Cortex of kidney (tissue), 1 donor: ENCODE measurements around the gene SHISA9.
"Not testable (repeated sequence)": the region's sequence is repeated elsewhere in the genome, so short reads cannot be mapped to it uniquely, and the experiment has no call there.

Experiments
- DNase-seq: peaks from one replicate; lab custom pipeline; 2025; lab: John Stamatoyannopoulos, UW

SHISA9 gene

GRCh38 chr16:12900156-12900555, 1.2 kb upstream of the SHISA9 start:
- DNase-seq = no peak

- no peak for DNase-seq
Observed at GRCh38 chr16:12900599-12901203, 697 bp upstream of the SHISA9 start.

- DNase-seq = no peak
Observed at GRCh38 chr16:12901204-12901596, 198 bp upstream of the SHISA9 start.

- no peak for DNase-seq
Observed at GRCh38 chr16:12902511-12903372, 1.3 kb downstream of the SHISA9 start.

- no peak for DNase-seq
Observed at GRCh38 chr16:12903407-12904328, 2.3 kb downstream of the SHISA9 start.

GRCh38 chr16:12904329-12904671, 2.9 kb downstream of the SHISA9 start:
- no peak for DNase-seq

GRCh38 chr16:12906271-12906670, 4.9 kb downstream of the SHISA9 start:
- no peak for DNase-seq

- no peak for DNase-seq
Observed at GRCh38 chr16:12906765-12907516, 5.5 kb downstream of the SHISA9 start.

GRCh38 chr16:12907670-12908233, 6.4 kb downstream of the SHISA9 start:
- no peak for DNase-seq

GRCh38 chr16:12917246-12917645, 15.8 kb downstream of the SHISA9 start:
- DNase-seq = no peak

- no peak for DNase-seq
Observed at GRCh38 chr16:12917653-12918052, 16.3 kb downstream of the SHISA9 start.

GRCh38 chr16:12920739-12921138, 19.3 kb downstream of the SHISA9 start:
- DNase-seq = no peak

- not testable (repeated sequence) for DNase-seq
Observed at GRCh38 chr16:12923640-12924039, 22.2 kb downstream of the SHISA9 start.

- DNase-seq = no peak
Observed at GRCh38 chr16:12925026-12925800, 23.8 kb downstream of the SHISA9 start.

GRCh38 chr16:12927591-12927990, 26.2 kb downstream of the SHISA9 start:
- no peak for DNase-seq

GRCh38 chr16:12930881-12931280, 29.5 kb downstream of the SHISA9 start:
- DNase-seq = no peak

GRCh38 chr16:12936391-12936790, 35.0 kb downstream of the SHISA9 start:
- no peak for DNase-seq

- no peak for DNase-seq
Observed at GRCh38 chr16:12941896-12942295, 40.5 kb downstream of the SHISA9 start.

GRCh38 chr16:12942861-12943260, 41.5 kb downstream of the SHISA9 start:
- DNase-seq = no peak

- no peak for DNase-seq
Observed at GRCh38 chr16:12944300-12944699, 42.9 kb downstream of the SHISA9 start.

- DNase-seq = no peak
Observed at GRCh38 chr16:12951392-12951791, 50.0 kb downstream of the SHISA9 start.
